Measurements from ENCODE around the gene WASHC4.

- TF ChIP-seq CTCF (IDR thresholded peaks at IDR 0.05): no peak
- no peak for TF ChIP-seq POLR2A (IDR thresholded peaks at IDR 0.05; ENCODE audit: low read depth)
- TF ChIP-seq POLR2AphosphoS5 (IDR thresholded peaks at IDR 0.05): no peak
These were observed 34.5 kb upstream of the WASHC4 start for GRCh38 chr12:105072888-105073488.

All from esophagus muscularis mucosa (tissue), 3 donors.